ENCODE data around the gene ARHGAP27. TPM values are rescaled to one million over a fixed set of nuclear protein-coding genes. Genes with fewer than 3 reads are reported as not detected.

ARHGAP27 gene
- total and polyA plus RNA-seq, 2 of the 13 experiments (the other 11 are each of a cell fraction or from before 2014, with no cell fraction given): 15.5 to 18.9 TPM

- peak overlapping the region; percentile 93 for H3K4me2 ChIP-seq (ENCODE audit: low read depth, low read length)
- WGBS (ENCODE audit: low lambda C conversion rate): 21% methylated on average over 10 of the region's 11 CpGs
- no peak overlapping the region for H2AFZ ChIP-seq (ENCODE audit: low read length)
- intact Hi-C loops (cut with micrococcal nuclease; ENCODE audit: unreplicated experiment) (loop anchor here (5.0 kb wide), 1 partner anchor 375 kb away; the partner anchor contains the start of gene DCAKD), in situ Hi-C loops (cut with HindIII; ENCODE audit: extremely low pct_ligation_motif_present, low pct_unique_long_range_greater_than_20kb) (no loop called here)
- H3K4me3 ChIP-seq (replicated peaks in 1 of 3; ENCODE audit: insufficient read depth in 1 of 3, low read depth in 2 of 3, low read length in 3 of 3): peak overlapping the region in 1 of 3 experiments; percentile 66; a peak in 1 of 6 replicates
- FAIRE-seq (no peak), DNase-seq (ENCODE audit: low spot score) (no peak), ATAC-seq (no peak)
- BruUV-seq (replicated peaks): no TSS peak
- no peaks in the 10 kb centered on the region for H3K36me3 ChIP-seq (replicated peaks in 1 of 2; ENCODE audit: control insufficient read depth in 1 of 2, insufficient read depth in 2 of 2, low read length in 2 of 2)
- peak overlapping the region; percentile 20; the same call in 1 of the 2 replicates for H3K9ac ChIP-seq (ENCODE audit: insufficient read depth, low read depth, low read length)
- peaks cover 2 to 36% of the 10 kb centered on the region in 2 experiments; a peak in 4 of 5 replicates for H3K27me3 ChIP-seq (ENCODE audit: control insufficient read depth in 1 of 2, insufficient read depth in 2 of 2, low read length in 2 of 2)
- H3K27ac ChIP-seq (ENCODE audit: extremely low read length, insufficient read depth, low read length): no peak overlapping the region
- H4K20me1 ChIP-seq (ENCODE audit: insufficient read depth, low read length): 0 out of 2 replicates have a peak, but pooled peaks cover 4% of the 10 kb centered on the region
- peaks cover 72% of the 10 kb centered on the region for H3K4me1 ChIP-seq (ENCODE audit: insufficient read depth, low read length)
- H3K9me3 ChIP-seq (ENCODE audit: low read length): no peaks in the 10 kb centered on the region
- CTCF ChIA-PET (ENCODE audit: low intra/inter-chr PET ratio, low total read pairs): interaction anchor here (1.2 to 2.3 kb wide), 2 partner anchors 32 to 34 kb away, joined by 3 to 11 read pairs; no protein-coding TSS in a partner anchor
- POLR2A ChIA-PET: interaction anchor here (1.3 to 5.8 kb wide), 3 partner anchors 10 to 110 kb away, joined by 3 to 79 read pairs (median 18); partner anchors contain the start of gene MAP3K14
- peaks cover 22% of the 10 kb centered on the region for H3K79me2 ChIP-seq (ENCODE audit: insufficient read depth, low read length)
- TF ChIP-seq MAZ (IDR thresholded peaks at IDR 0.05; ENCODE audit: borderline replicate concordance, low read depth, low read length) (0 out of 2 replicates have a peak, but pooled peaks have one; percentile 7), MAZ (CRISPR knock-in tag; IDR thresholded peaks at IDR 0.05; ENCODE audit: low read depth) (no peak), ARNTL (CRISPR knock-in tag; IDR thresholded peaks at IDR 0.05) (no peak), ZNF232 (CRISPR knock-in tag; IDR thresholded peaks at IDR 0.05; ENCODE audit: borderline replicate concordance) (no peak), MEIS1 (CRISPR knock-in tag; IDR thresholded peaks at IDR 0.05; ENCODE audit: borderline replicate concordance) (no peak), SRY (CRISPR knock-in tag; IDR thresholded peaks at IDR 0.05) (0 out of 2 replicates have a peak, but pooled peaks have one; percentile 28), RAD21 (CRISPR knock-in tag; IDR thresholded peaks at IDR 0.05) (no peak), MXI1 (IDR thresholded peaks at IDR 0.05; ENCODE audit: borderline replicate concordance, low read depth, low read length) (no peak), MTA1 (CRISPR knock-in tag; IDR thresholded peaks at IDR 0.05; ENCODE audit: borderline replicate concordance) (no peak), ZNF264 (CRISPR knock-in tag; IDR thresholded peaks at IDR 0.05) (no peak), KDM2A (CRISPR knock-in tag; IDR thresholded peaks at IDR 0.05; ENCODE audit: borderline replicate concordance, low read depth) (no peak), MAFG (CRISPR knock-in tag; IDR thresholded peaks at IDR 0.05) (no peak), ZNF3 (CRISPR knock-in tag; IDR thresholded peaks at IDR 0.05) (no peak), GLI4 (CRISPR knock-in tag; IDR thresholded peaks at IDR 0.05; ENCODE audit: borderline replicate concordance) (no peak), ZNF317 (CRISPR knock-in tag; IDR thresholded peaks at IDR 0.05) (0 out of 2 replicates have a peak, but pooled peaks have one; percentile 18)
- TF ChIP-seq, protein P1, sequence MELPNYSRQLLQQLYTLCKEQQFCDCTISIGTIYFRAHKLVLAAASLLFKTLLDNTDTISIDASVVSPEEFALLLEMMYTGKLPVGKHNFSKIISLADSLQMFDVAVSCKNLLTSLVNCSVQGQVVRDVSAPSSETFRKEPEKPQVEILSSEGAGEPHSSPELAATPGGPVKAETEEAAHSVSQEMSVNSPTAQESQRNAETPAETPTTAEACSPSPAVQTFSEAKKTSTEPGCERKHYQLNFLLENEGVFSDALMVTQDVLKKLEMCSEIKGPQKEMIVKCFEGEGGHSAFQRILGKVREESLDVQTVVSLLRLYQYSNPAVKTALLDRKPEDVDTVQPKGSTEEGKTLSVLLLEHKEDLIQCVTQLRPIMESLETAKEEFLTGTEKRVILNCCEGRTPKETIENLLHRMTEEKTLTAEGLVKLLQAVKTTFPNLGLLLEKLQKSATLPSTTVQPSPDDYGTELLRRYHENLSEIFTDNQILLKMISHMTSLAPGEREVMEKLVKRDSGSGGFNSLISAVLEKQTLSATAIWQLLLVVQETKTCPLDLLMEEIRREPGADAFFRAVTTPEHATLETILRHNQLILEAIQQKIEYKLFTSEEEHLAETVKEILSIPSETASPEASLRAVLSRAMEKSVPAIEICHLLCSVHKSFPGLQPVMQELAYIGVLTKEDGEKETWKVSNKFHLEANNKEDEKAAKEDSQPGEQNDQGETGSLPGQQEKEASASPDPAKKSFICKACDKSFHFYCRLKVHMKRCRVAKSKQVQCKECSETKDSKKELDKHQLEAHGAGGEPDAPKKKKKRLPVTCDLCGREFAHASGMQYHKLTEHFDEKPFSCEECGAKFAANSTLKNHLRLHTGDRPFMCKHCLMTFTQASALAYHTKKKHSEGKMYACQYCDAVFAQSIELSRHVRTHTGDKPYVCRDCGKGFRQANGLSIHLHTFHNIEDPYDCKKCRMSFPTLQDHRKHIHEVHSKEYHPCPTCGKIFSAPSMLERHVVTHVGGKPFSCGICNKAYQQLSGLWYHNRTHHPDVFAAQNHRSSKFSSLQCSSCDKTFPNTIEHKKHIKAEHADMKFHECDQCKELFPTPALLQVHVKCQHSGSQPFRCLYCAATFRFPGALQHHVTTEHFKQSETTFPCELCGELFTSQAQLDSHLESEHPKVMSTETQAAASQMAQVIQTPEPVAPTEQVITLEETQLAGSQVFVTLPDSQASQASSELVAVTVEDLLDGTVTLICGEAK (IDR thresholded peaks at IDR 0.05): no peak
- TF ChIP-seq, protein P1 (CRISPR knock-in tag; IDR thresholded peaks at IDR 0.05): no peak
Measured at GRCh38 chr17:45427181-45427835, 5.4 kb downstream of the ARHGAP27 start.

All from HepG2 (cell line).